T-cell (primary cell): Measurements from ENCODE around the gene INTS6. TPM values are rescaled to one million over a fixed set of nuclear protein-coding genes. Genes with fewer than 3 reads are reported as not detected.

Source experiments
- ATAC-seq, 4 experiments: fragments of 200-7000 bp in 3 of 4; fragments of 150-1000 bp in 1 of 4; cut with Tn5 transposase; replicated peaks in 1 of 4; 1 replicate in 3 of 4; 2 replicates in 1 of 4; pipeline ENCODE4 v1.10.0; 2021; ENCODE audit warnings: moderate library complexity in 3 of 4, mild to moderate bottlenecking in 2 of 4, moderate number of reproducible peaks in 1 of 4
- CTCF ChIA-PET, 2 donors: fragments of 300-600 bp; sonication (Branson Sonifier 250); formaldehyde crosslinking; loops; one replicate each; lab custom pipeline; 2022; ENCODE audit warnings: antibody characterized with exemption in 2 of 2; lab: Charles Lee
- POLR2A ChIA-PET, 2 donors: fragments of 300-600 bp; sonication (Branson Sonifier 250); formaldehyde crosslinking; loops; one replicate each; lab custom pipeline; 2022; ENCODE audit warnings: antibody characterized with exemption in 2 of 2; lab: Charles Lee
- DNase-seq, 35 experiments: peaks; one replicate each; pipeline versions ENCODE4 v3.0.0 to v3.0.0-alpha.2; 2013 to 2023
- H3K27ac ChIP-seq: one replicate; pipeline ENCODE4 v1.5.1; 2013; ENCODE audit warnings: low read length
- H3K27me3 ChIP-seq, 2 experiments: replicated peaks in 1 of 2; 1 replicate in 1 of 2; 2 replicates in 1 of 2; pipeline versions ENCODE4 v1.6.1 to v1.7.0; 2013; ENCODE audit warnings: low read length in 1 of 2, mixed read lengths in 1 of 2; ENCODE audit not compliant: control insufficient read depth in 2 of 2, insufficient read depth in 2 of 2; ENCODE audit errors: extremely low read depth in 1 of 2
- H3K36me3 ChIP-seq, 2 donors: 1 replicate in 1 of 2; 2 replicates in 1 of 2; pipeline versions ENCODE4 v1.6.1 to v1.7.0; 2013; ENCODE audit warnings: low read length in 1 of 2; ENCODE audit not compliant: control insufficient read depth in 2 of 2, insufficient read depth in 1 of 2; ENCODE audit errors: extremely low read depth in 1 of 2
- H3K4me1 ChIP-seq, 2 experiments: 1 replicate in 1 of 2; 2 replicates in 1 of 2; pipeline versions ENCODE4 v1.6.1 to v1.7.0; 2013; ENCODE audit warnings: low read length in 2 of 2, mixed read lengths in 1 of 2; ENCODE audit not compliant: insufficient read depth in 2 of 2, control insufficient read depth in 1 of 2; ENCODE audit errors: extremely low read depth in 1 of 2
- H3K4me3 ChIP-seq, 2 donors: 1 replicate in 1 of 2; 2 replicates in 1 of 2; pipeline versions ENCODE4 v1.5.1 to v1.7.0; 2013; ENCODE audit warnings: mild to moderate bottlenecking in 2 of 2, low read length in 1 of 2, moderate library complexity in 1 of 2; ENCODE audit not compliant: control insufficient read depth in 1 of 2; ENCODE audit errors: extremely low read depth in 1 of 2
- H3K9me3 ChIP-seq: 2 replicates; pipeline ENCODE4 v1.7.0; 2013
- H3K27ac Mint-ChIP-seq, 2 donors: one replicate each; pipeline ENCODE4 v1.8.0; 2020 to 2021; ENCODE audit warnings: mild to moderate bottlenecking in 2 of 2, mixed read lengths in 2 of 2
- H3K27me3 Mint-ChIP-seq, 2 donors: one replicate each; pipeline ENCODE4 v1.8.0; 2021 to 2022; ENCODE audit warnings: mixed read lengths in 2 of 2
- H3K36me3 Mint-ChIP-seq: one replicate; pipeline ENCODE4 v1.8.0; 2021; ENCODE audit warnings: mixed read lengths
- H3K4me1 Mint-ChIP-seq, 3 donors: one replicate each; pipeline ENCODE4 v1.8.0; 2020 to 2022; ENCODE audit warnings: mixed read lengths in 3 of 3, mild to moderate bottlenecking in 1 of 3
- H3K4me3 Mint-ChIP-seq, 3 donors: one replicate each; pipeline ENCODE4 v1.8.0; 2020 to 2022; ENCODE audit warnings: mild to moderate bottlenecking in 3 of 3, mixed read lengths in 3 of 3, moderate library complexity in 3 of 3
- H3K9me3 Mint-ChIP-seq, 3 donors: one replicate each; pipeline ENCODE4 v1.8.0; 2020 to 2022; ENCODE audit warnings: mixed read lengths in 3 of 3
- WGBS: methylation state at CpG from one replicate; pipeline ENCODE4 v1.1.5; 2013; ENCODE audit warnings: missing lambda C conversion rate; ENCODE audit not compliant: insufficient coverage; 5-methylcytosine and 5-hydroxymethylcytosine counted together
- total RNA-seq, 35 experiments: library from RNA in 6 of 35; stranded (reverse) in 6 of 35; fragments of 120-200 nt in 1 of 35; gene quantifications; one replicate each; pipeline versions ENCODE4 v1.2.1 to v1.2.4 and lab custom pipeline; 2013 to 2026

The INTS6 gene
- total RNA-seq, 5 donors from 2014 or later (not counting 1 experiment from before 2014, with no cell fraction given): 50.0 to 77.9 (median 58.7) TPM

GRCh38 chr13:51333826-51334225 lies 119.0 kb downstream of the INTS6 start:
- ChIA-PET POLR2A (no interaction called here), CTCF (no interaction called here)
- H3K27ac Mint-ChIP-seq: no peak overlapping the region
- H3K36me3 ChIP-seq: no peaks in the 10 kb centered on the region
- H3K9me3 ChIP-seq: no peaks in the 10 kb centered on the region
- no peak overlapping the region for H3K4me3 Mint-ChIP-seq
- peaks cover 4 to 16% of the 10 kb centered on the region in 2 experiments for H3K4me1 ChIP-seq
- no peak overlapping the region for H3K27ac ChIP-seq
- H3K4me3 ChIP-seq: no peak overlapping the region
- H3K27me3 ChIP-seq: peaks cover 0 to 12% of the 10 kb centered on the region in 2 experiments
- H3K9me3 Mint-ChIP-seq: no peaks in the 10 kb centered on the region
- H3K27me3 Mint-ChIP-seq: peaks cover 0 to 1% of the 10 kb centered on the region in 2 donors
- peaks cover 13 to 18% (median 16%) of the 10 kb centered on the region in 3 donors for H3K4me1 Mint-ChIP-seq
- H3K36me3 Mint-ChIP-seq: no peaks in the 10 kb centered on the region
- ATAC-seq (no peak), DNase-seq (no peak)

GRCh38 chr13:51333421-51333820 lies 119.4 kb downstream of the INTS6 start:
- Mint-ChIP-seq H3K27ac (no peak overlapping the region), H3K27me3 (peaks cover 0 to 1% of the 10 kb centered on the region in 2 donors), H3K4me3 (no peak overlapping the region), H3K9me3 (no peaks in the 10 kb centered on the region), H3K4me1 (peaks cover 13 to 18% (median 16%) of the 10 kb centered on the region in 3 donors), H3K36me3 (no peaks in the 10 kb centered on the region)
- Histone ChIP-seq H3K36me3 (no peaks in the 10 kb centered on the region), H3K4me1 (peaks cover 4 to 16% of the 10 kb centered on the region in 2 experiments), H3K27me3 (peaks cover 0 to 13% of the 10 kb centered on the region in 2 experiments), H3K4me3 (no peak overlapping the region), H3K27ac (no peak overlapping the region), H3K9me3 (no peaks in the 10 kb centered on the region)
- CTCF ChIA-PET: no interaction called here
- DNase-seq (no peak), ATAC-seq (no peak)
- POLR2A ChIA-PET: no interaction called here

- POLR2A ChIA-PET: interaction anchor here in 1 of 2 donors (0.6 kb wide), 1 partner anchor 1041 kb away, joined by 3 read pairs; no protein-coding TSS in a partner anchor
- CTCF ChIA-PET: no interaction called here
- no peaks in the 10 kb centered on the region for H3K36me3 Mint-ChIP-seq
- Histone ChIP-seq H3K4me1 (peaks cover 4 to 16% of the 10 kb centered on the region in 2 experiments), H3K36me3 (no peaks in the 10 kb centered on the region), H3K9me3 (no peaks in the 10 kb centered on the region), H3K27me3 (peaks cover 0 to 15% of the 10 kb centered on the region in 2 experiments), H3K27ac (no peak overlapping the region), H3K4me3 (no peak overlapping the region)
- peaks cover 0 to 1% of the 10 kb centered on the region in 2 donors for H3K27me3 Mint-ChIP-seq
- no peaks in the 10 kb centered on the region for H3K9me3 Mint-ChIP-seq
- H3K27ac Mint-ChIP-seq: no peak overlapping the region
- DNase-seq: no peak
- ATAC-seq: no peak
- H3K4me3 Mint-ChIP-seq: no peak overlapping the region
- WGBS: 100% methylated on average over 1 of the region's 2 CpGs
- peaks cover 13 to 18% (median 16%) of the 10 kb centered on the region in 3 donors for H3K4me1 Mint-ChIP-seq
Measured at GRCh38 chr13:51332566-51333361, 120.1 kb downstream of the INTS6 start.

DNA sequence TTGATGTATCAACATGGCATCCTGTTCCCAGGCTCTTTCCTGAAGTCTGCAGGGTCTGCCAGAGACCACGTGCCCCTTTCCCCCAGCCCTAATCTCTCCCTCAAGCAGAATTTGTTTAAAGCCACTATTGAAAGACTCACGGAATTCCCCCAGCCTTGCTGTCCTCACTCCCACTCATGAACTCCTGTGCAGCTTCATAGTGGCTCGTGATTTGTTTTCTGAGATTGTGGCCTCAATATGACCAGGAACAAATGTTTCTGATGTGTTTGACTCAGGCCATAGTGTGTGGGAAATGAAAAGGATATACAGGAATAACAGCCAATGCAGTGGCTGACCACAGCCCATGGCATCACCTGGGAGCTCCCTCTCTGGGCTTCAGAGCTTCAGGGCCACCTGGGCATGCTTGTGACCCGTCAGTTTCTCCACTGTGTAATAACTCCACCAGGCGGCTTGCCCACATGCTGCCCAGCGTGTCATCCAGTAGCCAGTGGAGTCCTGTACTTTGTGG lies 121.4 kb downstream of the INTS6 start:
- Mint-ChIP-seq H3K27ac (no peak overlapping the region), H3K36me3 (no peaks in the 10 kb centered on the region), H3K27me3 (peaks cover 0 to 1% of the 10 kb centered on the region in 2 donors), H3K4me3 (no peak overlapping the region), H3K4me1 (peaks cover 13 to 18% (median 16%) of the 10 kb centered on the region in 3 donors), H3K9me3 (no peaks in the 10 kb centered on the region)
- peaks cover 0 to 13% of the 10 kb centered on the region in 2 experiments for H3K27me3 ChIP-seq
- no peak for ATAC-seq
- no peak for DNase-seq
- peaks cover 4 to 16% of the 10 kb centered on the region in 2 experiments for H3K4me1 ChIP-seq
- WGBS: 80% methylated on average over 1 of the region's 6 CpGs
- no peak overlapping the region for H3K4me3 ChIP-seq
- CTCF ChIA-PET: no interaction called here
- H3K9me3 ChIP-seq: no peaks in the 10 kb centered on the region
- no peaks in the 10 kb centered on the region for H3K36me3 ChIP-seq
- no peak overlapping the region for H3K27ac ChIP-seq
- POLR2A ChIA-PET: no interaction called here

DNA sequence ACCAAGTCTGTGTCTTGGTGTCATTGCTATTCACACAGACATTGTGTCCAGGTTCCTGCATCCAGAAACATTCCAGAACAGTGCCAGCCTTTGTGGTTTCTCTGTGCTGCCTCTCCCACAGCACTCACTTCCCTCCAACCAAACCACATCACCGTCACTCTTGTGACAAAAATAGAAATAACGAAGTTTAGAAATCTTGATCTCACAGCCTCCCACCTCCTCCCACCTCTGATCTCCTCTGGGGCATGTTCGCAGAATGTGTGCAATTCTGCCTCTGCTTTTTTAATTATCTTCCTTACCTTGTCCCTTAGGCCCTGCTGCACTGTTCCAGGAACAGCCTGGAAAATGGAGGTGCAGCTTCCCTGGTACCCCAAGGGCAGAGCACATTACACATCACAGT lies 122.0 kb downstream of the INTS6 start:
- ChIA-PET POLR2A (no interaction called here), CTCF (no interaction called here)
- Histone ChIP-seq H3K36me3 (no peaks in the 10 kb centered on the region), H3K27me3 (peaks cover 0 to 13% of the 10 kb centered on the region in 2 experiments), H3K27ac (no peak overlapping the region), H3K4me3 (no peak overlapping the region), H3K4me1 (peaks cover 4 to 16% of the 10 kb centered on the region in 2 experiments), H3K9me3 (no peaks in the 10 kb centered on the region)
- 3% methylated on average over 3 of the region's 3 CpGs for WGBS
- H3K4me1 Mint-ChIP-seq: peaks cover 13 to 18% (median 16%) of the 10 kb centered on the region in 3 donors
- ATAC-seq (no peak), DNase-seq (no peak)
- no peak overlapping the region for H3K4me3 Mint-ChIP-seq
- no peak overlapping the region for H3K27ac Mint-ChIP-seq
- no peaks in the 10 kb centered on the region for H3K9me3 Mint-ChIP-seq
- no peaks in the 10 kb centered on the region for H3K36me3 Mint-ChIP-seq
- peaks cover 0 to 1% of the 10 kb centered on the region in 2 donors for H3K27me3 Mint-ChIP-seq

GRCh38 chr13:51329606-51330005 lies 123.2 kb downstream of the INTS6 start:
- peaks cover 13 to 18% (median 16%) of the 10 kb centered on the region in 3 donors for H3K4me1 Mint-ChIP-seq
- H3K27ac ChIP-seq: no peak overlapping the region
- no peak overlapping the region for H3K4me3 Mint-ChIP-seq
- H3K27me3 ChIP-seq: peaks cover 0 to 10% of the 10 kb centered on the region in 2 experiments
- H3K4me3 ChIP-seq: no peak overlapping the region
- H3K27ac Mint-ChIP-seq: no peak overlapping the region
- ChIA-PET POLR2A (no interaction called here), CTCF (no interaction called here)
- no peak for DNase-seq
- H3K36me3 Mint-ChIP-seq: no peaks in the 10 kb centered on the region
- H3K9me3 Mint-ChIP-seq: no peaks in the 10 kb centered on the region
- ATAC-seq: no peak
- peaks cover 4 to 16% of the 10 kb centered on the region in 2 experiments for H3K4me1 ChIP-seq
- WGBS: 92% methylated on average over 3 of the region's 3 CpGs
- H3K9me3 ChIP-seq: no peaks in the 10 kb centered on the region
- H3K36me3 ChIP-seq: no peaks in the 10 kb centered on the region
- H3K27me3 Mint-ChIP-seq: peaks cover 0 to 1% of the 10 kb centered on the region in 2 donors
